Measurements from ENCODE around the gene ATP1B4.

Gene ATP1B4

GRCh38 chrX:120367402-120368109, 5.7 kb downstream of the ATP1B4 start:
- ChIA-PET POLR2A (interaction anchor here (0.6 kb wide), 1 partner anchor 56 kb away, joined by 5 read pairs; no protein-coding TSS in a partner anchor), CTCF (interaction anchor here (0.5 to 1.2 kb wide), 3 partner anchors 55 to 107 kb away, joined by 3 to 5 read pairs (median 3); no protein-coding TSS in a partner anchor)
- H3K4me1 ChIP-seq (ENCODE audit: control insufficient read depth, insufficient read depth, low read length) = no peaks in the 10 kb centered on the region
- TF ChIP-seq ZNF610 (tag by site-specific recombination; IDR thresholded peaks at IDR 0.05; ENCODE audit: borderline replicate concordance) = no peak
- H3K9me3 ChIP-seq (ENCODE audit: control insufficient read depth, insufficient read depth, low read depth, low read length) = no peaks in the 10 kb centered on the region
- H3K27ac ChIP-seq (ENCODE audit: extremely low read depth, low read depth, low read length) = no peak overlapping the region
- H3K36me3 ChIP-seq (ENCODE audit: control insufficient read depth in 2 of 2, insufficient read depth in 1 of 2, low read length in 2 of 2) = no peaks in the 10 kb centered on the region
- no peak overlapping the region for H3K4me3 ChIP-seq (ENCODE audit: low read depth, low read length)

- CTCF ChIA-PET = interaction anchor here (0.5 to 1.8 kb wide), 3 partner anchors 8 to 159 kb away, joined by 3 to 5 read pairs (median 3); no protein-coding TSS in a partner anchor
- no peak overlapping the region for H3K27ac ChIP-seq (ENCODE audit: extremely low read depth, low read depth, low read length)
- no peak overlapping the region for H3K4me3 ChIP-seq (ENCODE audit: low read depth, low read length)
- no peaks in the 10 kb centered on the region for H3K4me1 ChIP-seq (ENCODE audit: control insufficient read depth, insufficient read depth, low read length)
- H3K9me3 ChIP-seq (ENCODE audit: control insufficient read depth, insufficient read depth, low read depth, low read length) = no peaks in the 10 kb centered on the region
- TF ChIP-seq TSHZ1 (tag by site-specific recombination; IDR thresholded peaks at IDR 0.05; ENCODE audit: borderline replicate concordance) = no peak
- H3K36me3 ChIP-seq (ENCODE audit: control insufficient read depth in 2 of 2, insufficient read depth in 1 of 2, low read length in 2 of 2) = no peaks in the 10 kb centered on the region
- POLR2A ChIA-PET = no interaction called here
Measured at GRCh38 chrX:120372667-120373370, 10.9 kb downstream of the ATP1B4 start.

GRCh38 chrX:120377179-120377578, 15.3 kb downstream of the ATP1B4 start:
- no peaks in the 10 kb centered on the region; the same call in 1 of the 2 replicates for H3K9me3 ChIP-seq (ENCODE audit: control insufficient read depth, insufficient read depth, low read depth, low read length)
- no peak overlapping the region for H3K27ac ChIP-seq (ENCODE audit: extremely low read depth, low read depth, low read length)
- ChIA-PET POLR2A (no interaction called here), CTCF (interaction anchor here (0.5 to 2.5 kb wide), 3 partner anchors 12 to 468 kb away, joined by 3 to 16 read pairs (median 3); no protein-coding TSS in a partner anchor)
- H3K36me3 ChIP-seq (ENCODE audit: control insufficient read depth in 2 of 2, insufficient read depth in 1 of 2, low read length in 2 of 2) = no peaks in the 10 kb centered on the region
- H3K4me1 ChIP-seq (ENCODE audit: control insufficient read depth, insufficient read depth, low read length) = no peaks in the 10 kb centered on the region
- H3K4me3 ChIP-seq (ENCODE audit: low read depth, low read length) = no peak overlapping the region
- TF ChIP-seq ZNF221 (tag by site-specific recombination; IDR thresholded peaks at IDR 0.05; ENCODE audit: borderline replicate concordance) = no peak
- no peak for TF ChIP-seq ZNF18 (tag by site-specific recombination; IDR thresholded peaks at IDR 0.05)
- TF ChIP-seq ZFHX2 (tag by site-specific recombination; conservative IDR thresholded peaks at IDR 0.05) = no peak
- no peak for TF ChIP-seq EGR2 (tag by site-specific recombination; IDR thresholded peaks at IDR 0.05; ENCODE audit: low read depth)

GRCh38 chrX:120377715-120378114, 15.8 kb downstream of the ATP1B4 start:
- Histone ChIP-seq H3K27ac (ENCODE audit: extremely low read depth, low read depth, low read length) (no peak overlapping the region), H3K36me3 (ENCODE audit: control insufficient read depth in 2 of 2, insufficient read depth in 1 of 2, low read length in 2 of 2) (no peaks in the 10 kb centered on the region), H3K9me3 (ENCODE audit: control insufficient read depth, insufficient read depth, low read depth, low read length) (no peaks in the 10 kb centered on the region; the same call in 1 of the 2 replicates), H3K4me3 (ENCODE audit: low read depth, low read length) (no peak overlapping the region), H3K4me1 (ENCODE audit: control insufficient read depth, insufficient read depth, low read length) (no peaks in the 10 kb centered on the region)
- CTCF ChIA-PET = interaction anchor here (0.5 to 2.5 kb wide), 3 partner anchors 12 to 467 kb away, joined by 3 to 16 read pairs (median 3); no protein-coding TSS in a partner anchor
- POLR2A ChIA-PET = no interaction called here
- TF ChIP-seq PRDM10 (tag by site-specific recombination; IDR thresholded peaks at IDR 0.05) (no peak), ZNF19 (tag by site-specific recombination; IDR thresholded peaks at IDR 0.05; ENCODE audit: low read depth) (no peak), ZNF473 (tag by site-specific recombination; IDR thresholded peaks at IDR 0.05) (no peak), ZNF174 (tag by site-specific recombination; IDR thresholded peaks at IDR 0.05) (no peak), ZNF404 (tag by site-specific recombination; IDR thresholded peaks at IDR 0.05) (no peak), ZBTB8A (tag by site-specific recombination; IDR thresholded peaks at IDR 0.05) (no peak), OVOL3 (tag by site-specific recombination; IDR thresholded peaks at IDR 0.05) (no peak), ZFP37 (tag by site-specific recombination; IDR thresholded peaks at IDR 0.05) (no peak)
